Measurements from ENCODE around the gene ZNF784. TPM values are rescaled to one million over a fixed set of nuclear protein-coding genes. Genes with fewer than 3 reads are reported as not detected.

ZNF784 gene
- total and polyA plus RNA-seq, 2 of the 13 experiments (the other 11 are each of a cell fraction or from before 2014, with no cell fraction given): 4.1 to 4.2 TPM

DNA sequence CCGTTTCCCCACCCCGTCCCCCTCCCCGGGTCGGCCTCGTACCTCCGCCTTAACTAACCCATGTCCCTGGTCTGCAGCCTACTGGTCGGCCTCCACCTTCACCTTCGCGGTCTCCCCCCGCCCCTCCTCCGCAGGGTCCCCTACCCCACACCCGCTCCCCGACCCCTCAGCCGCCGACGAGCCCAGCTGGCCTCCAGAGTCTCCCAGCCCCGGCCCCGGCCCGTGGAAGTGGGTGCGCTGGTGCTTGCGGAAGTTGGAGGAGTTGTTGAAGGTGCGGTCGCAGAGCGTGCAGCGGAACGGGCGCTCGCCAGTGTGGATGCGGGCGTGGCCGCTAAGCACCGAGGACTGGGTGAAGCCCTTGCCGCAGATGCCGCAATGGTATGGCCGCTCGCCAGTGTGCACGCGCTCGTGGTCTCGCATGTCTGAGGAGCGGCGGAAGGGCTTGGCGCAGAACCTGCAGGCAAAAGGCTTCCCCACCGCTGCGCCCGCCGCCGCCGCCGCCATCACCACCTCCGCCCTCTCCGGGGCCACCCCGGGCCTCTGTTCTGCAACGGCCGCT lies 2.6 kb downstream of the ZNF784 start:
- peaks cover 14% of the 10 kb centered on the region; the same call in 1 of the 2 replicates for H4K20me1 ChIP-seq (ENCODE audit: insufficient read depth, low read length)

More for the DNA sequence above, 2.6 kb downstream of the ZNF784 start:
- TF ChIP-seq, protein P1, sequence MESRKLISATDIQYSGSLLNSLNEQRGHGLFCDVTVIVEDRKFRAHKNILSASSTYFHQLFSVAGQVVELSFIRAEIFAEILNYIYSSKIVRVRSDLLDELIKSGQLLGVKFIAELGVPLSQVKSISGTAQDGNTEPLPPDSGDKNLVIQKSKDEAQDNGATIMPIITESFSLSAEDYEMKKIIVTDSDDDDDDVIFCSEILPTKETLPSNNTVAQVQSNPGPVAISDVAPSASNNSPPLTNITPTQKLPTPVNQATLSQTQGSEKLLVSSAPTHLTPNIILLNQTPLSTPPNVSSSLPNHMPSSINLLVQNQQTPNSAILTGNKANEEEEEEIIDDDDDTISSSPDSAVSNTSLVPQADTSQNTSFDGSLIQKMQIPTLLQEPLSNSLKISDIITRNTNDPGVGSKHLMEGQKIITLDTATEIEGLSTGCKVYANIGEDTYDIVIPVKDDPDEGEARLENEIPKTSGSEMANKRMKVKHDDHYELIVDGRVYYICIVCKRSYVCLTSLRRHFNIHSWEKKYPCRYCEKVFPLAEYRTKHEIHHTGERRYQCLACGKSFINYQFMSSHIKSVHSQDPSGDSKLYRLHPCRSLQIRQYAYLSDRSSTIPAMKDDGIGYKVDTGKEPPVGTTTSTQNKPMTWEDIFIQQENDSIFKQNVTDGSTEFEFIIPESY (CRISPR knock-in tag; IDR thresholded peaks at IDR 0.05): 0 out of 2 replicates have a peak, but pooled peaks have one; percentile 5
- TF ChIP-seq ZNF883 (CRISPR knock-in tag; IDR thresholded peaks at IDR 0.05; ENCODE audit: not compliant biosample characterization) (no peak), ZFP82 (CRISPR knock-in tag; IDR thresholded peaks at IDR 0.05; ENCODE audit: borderline replicate concordance) (no peak), ARNT (IDR thresholded peaks at IDR 0.05) (no peak), HNRNPK (IDR thresholded peaks at IDR 0.05; ENCODE audit: low read depth, low read length, poor library complexity, severe bottlenecking) (no peak), NPAS2 (CRISPR knock-in tag; IDR thresholded peaks at IDR 0.05; ENCODE audit: borderline replicate concordance) (no peak), ZNF790 (CRISPR knock-in tag; IDR thresholded peaks at IDR 0.05; ENCODE audit: borderline replicate concordance) (no peak), MEIS2 (CRISPR knock-in tag; IDR thresholded peaks at IDR 0.05) (no peak), ZNF264 (CRISPR knock-in tag; IDR thresholded peaks at IDR 0.05) (no peak), AGO2 (optimal IDR thresholded peaks at IDR 0.05; ENCODE audit: low read depth, low read length) (peak; percentile 74), HNRNPL (IDR thresholded peaks at IDR 0.05; ENCODE audit: low read depth, low read length) (0 out of 2 replicates have a peak, but pooled peaks have one; percentile 10), RBFOX2 (IDR thresholded peaks at IDR 0.05; ENCODE audit: low read depth, low read length) (peak; percentile 69; the same call in 1 of the 2 replicates), AGO1 (IDR thresholded peaks at IDR 0.05; ENCODE audit: low read depth, low read length, poor library complexity, severe bottlenecking) (peak; percentile 46), FOSL1 (CRISPR knock-in tag; IDR thresholded peaks at IDR 0.05; ENCODE audit: borderline replicate concordance) (no peak)
- no peaks in the 10 kb centered on the region for H3K27me3 ChIP-seq (ENCODE audit: control insufficient read depth in 1 of 2, insufficient read depth in 2 of 2, low read length in 2 of 2)
- intact Hi-C loops (cut with micrococcal nuclease; ENCODE audit: unreplicated experiment): no loop called here
- no TSS peak for BruUV-seq (replicated peaks)
- no peak overlapping the region for H3K9ac ChIP-seq (ENCODE audit: insufficient read depth, low read depth, low read length)
- no peaks in the 10 kb centered on the region for H3K9me3 ChIP-seq (ENCODE audit: low read length)
- H3K4me1 ChIP-seq (ENCODE audit: insufficient read depth, low read length): peaks cover 31% of the 10 kb centered on the region
- POLR2A ChIA-PET: interaction anchor here (0.7 kb wide), 1 partner anchor 13 kb away, joined by 3 read pairs; no protein-coding TSS in a partner anchor
- peaks cover 4% of the 10 kb centered on the region for H3K79me2 ChIP-seq (ENCODE audit: insufficient read depth, low read length)
- no peak overlapping the region for H3K4me2 ChIP-seq (ENCODE audit: low read depth, low read length)
- FAIRE-seq: no peak
- in situ Hi-C loops (cut with HindIII; ENCODE audit: extremely low pct_ligation_motif_present, low pct_unique_long_range_greater_than_20kb): no loop called here
- no peak for ATAC-seq
- no peak overlapping the region for H3K27ac ChIP-seq (ENCODE audit: extremely low read length, insufficient read depth, low read length)
- H3K4me3 ChIP-seq (replicated peaks in 1 of 3; ENCODE audit: insufficient read depth in 1 of 3, low read depth in 2 of 3, low read length in 3 of 3): no peak overlapping the region
- peaks cover 1 to 3% of the 10 kb centered on the region in 2 experiments; a peak in 1 of 5 replicates for H3K36me3 ChIP-seq (replicated peaks in 1 of 2; ENCODE audit: control insufficient read depth in 1 of 2, insufficient read depth in 2 of 2, low read length in 2 of 2)
- H2AFZ ChIP-seq (ENCODE audit: low read length): no peak overlapping the region
- no peak for DNase-seq (ENCODE audit: low spot score)
- CTCF ChIA-PET (ENCODE audit: low intra/inter-chr PET ratio, low total read pairs): no interaction called here
- 97% methylated on average over 40 of the region's 55 CpGs for WGBS (ENCODE audit: low lambda C conversion rate)

Measured in HepG2 (cell line).